Erythroblast (primary cell): ENCODE data around the gene RAP1GAP.

ENCODE experiments used
- GATA1 ChIP-seq: IDR thresholded peaks from 2 replicates; pipeline ENCODE4 v1.6.1; 2011; ENCODE audit warnings: low read depth, mild to moderate bottlenecking, control low read depth, low read length, moderate library complexity
- POLR2A ChIP-seq: IDR thresholded peaks from 2 replicates; pipeline ENCODE4 v1.6.1; 2011; ENCODE audit warnings: mild to moderate bottlenecking, low read length

DNA sequence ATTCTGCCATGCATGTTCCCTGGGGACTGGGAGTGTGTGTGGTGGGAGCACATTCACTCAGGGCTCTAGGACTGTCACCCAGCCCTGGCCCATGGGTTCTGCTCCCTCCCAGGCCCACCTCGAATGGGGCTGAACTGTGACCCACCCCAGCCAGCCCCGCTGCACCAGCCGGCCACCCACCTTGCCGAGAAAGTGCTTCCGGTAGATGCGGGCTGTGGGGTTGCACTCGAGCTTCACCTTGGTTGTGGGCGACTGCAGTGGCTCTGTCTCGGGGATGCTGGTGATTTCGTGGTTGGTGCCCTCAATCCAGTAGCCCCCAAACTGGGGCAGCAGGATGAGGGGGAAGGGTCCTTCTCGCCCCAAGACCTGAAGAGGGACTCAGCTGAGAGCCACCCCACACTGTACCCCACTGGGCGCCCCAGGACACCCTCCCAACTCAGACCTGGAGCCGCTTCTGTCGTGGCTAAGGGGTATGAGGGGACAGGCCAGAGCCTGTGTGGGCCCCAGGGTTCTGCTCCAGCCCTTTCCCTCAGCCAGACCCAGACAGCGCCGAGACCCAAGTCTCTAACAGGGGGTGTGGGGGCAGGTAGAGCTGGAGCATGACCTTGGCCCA lies 51.9 kb downstream of the RAP1GAP start:
- no peak for TF ChIP-seq POLR2A
- TF ChIP-seq GATA1 = no peak
